ENCODE results near the gene CBFA2T2. TPM values are rescaled to one million over a fixed set of nuclear protein-coding genes. Genes with fewer than 3 reads are reported as not detected.

Gene CBFA2T2
- total RNA-seq, 2 donors from 2014 or later: 9.8 to 10.4 TPM

DNA sequence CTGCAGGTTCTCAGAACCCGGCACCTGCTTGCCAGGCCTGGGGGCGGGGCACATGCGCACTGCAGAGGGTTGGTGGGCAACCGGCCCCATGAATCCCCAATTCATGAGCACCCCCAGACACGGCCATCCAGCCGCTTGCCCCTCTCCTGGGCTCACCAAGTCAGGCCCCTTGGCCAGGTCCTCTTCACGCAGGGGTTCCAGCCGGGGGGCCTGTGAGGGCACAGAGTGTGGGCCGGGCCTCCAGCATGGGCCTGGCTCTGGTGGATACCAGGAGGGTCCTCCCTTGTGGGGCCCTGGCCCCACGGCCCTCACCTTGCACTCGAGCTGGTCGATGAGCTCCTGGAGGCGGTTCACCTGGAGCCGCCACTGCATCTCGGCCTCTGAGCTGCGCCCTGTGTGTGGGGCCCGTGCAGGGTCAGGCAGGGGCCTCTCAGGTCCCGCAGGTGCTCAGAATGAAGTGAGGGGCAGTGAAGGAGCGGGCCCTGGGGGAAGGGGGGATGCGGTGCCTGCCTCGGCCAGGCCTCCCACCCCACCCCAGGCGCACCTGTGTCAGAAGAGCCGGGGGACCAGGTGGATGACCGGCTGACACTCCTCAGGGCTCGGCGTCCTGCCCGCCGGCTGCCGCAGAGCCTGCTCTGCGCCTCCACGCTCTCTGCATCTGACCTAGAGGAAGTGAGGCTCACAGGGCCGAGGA lies 169.6 kb downstream of the CBFA2T2 start:
- DNase-seq (ENCODE audit: low spot score): no peak
- Histone ChIP-seq H3K9me3 (no peaks in the 10 kb centered on the region), H3K36me3 (peaks cover 14% of the 10 kb centered on the region), H3K27me3 (no peaks in the 10 kb centered on the region), H3K27ac (no peak overlapping the region), H3K4me1 (peaks cover 0 to 16% of the 10 kb centered on the region in 2 donors), H3K4me3 (no peak overlapping the region)
- TF ChIP-seq, protein P1, sequence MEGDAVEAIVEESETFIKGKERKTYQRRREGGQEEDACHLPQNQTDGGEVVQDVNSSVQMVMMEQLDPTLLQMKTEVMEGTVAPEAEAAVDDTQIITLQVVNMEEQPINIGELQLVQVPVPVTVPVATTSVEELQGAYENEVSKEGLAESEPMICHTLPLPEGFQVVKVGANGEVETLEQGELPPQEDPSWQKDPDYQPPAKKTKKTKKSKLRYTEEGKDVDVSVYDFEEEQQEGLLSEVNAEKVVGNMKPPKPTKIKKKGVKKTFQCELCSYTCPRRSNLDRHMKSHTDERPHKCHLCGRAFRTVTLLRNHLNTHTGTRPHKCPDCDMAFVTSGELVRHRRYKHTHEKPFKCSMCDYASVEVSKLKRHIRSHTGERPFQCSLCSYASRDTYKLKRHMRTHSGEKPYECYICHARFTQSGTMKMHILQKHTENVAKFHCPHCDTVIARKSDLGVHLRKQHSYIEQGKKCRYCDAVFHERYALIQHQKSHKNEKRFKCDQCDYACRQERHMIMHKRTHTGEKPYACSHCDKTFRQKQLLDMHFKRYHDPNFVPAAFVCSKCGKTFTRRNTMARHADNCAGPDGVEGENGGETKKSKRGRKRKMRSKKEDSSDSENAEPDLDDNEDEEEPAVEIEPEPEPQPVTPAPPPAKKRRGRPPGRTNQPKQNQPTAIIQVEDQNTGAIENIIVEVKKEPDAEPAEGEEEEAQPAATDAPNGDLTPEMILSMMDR (IDR thresholded peaks at IDR 0.05): no peak

DNA sequence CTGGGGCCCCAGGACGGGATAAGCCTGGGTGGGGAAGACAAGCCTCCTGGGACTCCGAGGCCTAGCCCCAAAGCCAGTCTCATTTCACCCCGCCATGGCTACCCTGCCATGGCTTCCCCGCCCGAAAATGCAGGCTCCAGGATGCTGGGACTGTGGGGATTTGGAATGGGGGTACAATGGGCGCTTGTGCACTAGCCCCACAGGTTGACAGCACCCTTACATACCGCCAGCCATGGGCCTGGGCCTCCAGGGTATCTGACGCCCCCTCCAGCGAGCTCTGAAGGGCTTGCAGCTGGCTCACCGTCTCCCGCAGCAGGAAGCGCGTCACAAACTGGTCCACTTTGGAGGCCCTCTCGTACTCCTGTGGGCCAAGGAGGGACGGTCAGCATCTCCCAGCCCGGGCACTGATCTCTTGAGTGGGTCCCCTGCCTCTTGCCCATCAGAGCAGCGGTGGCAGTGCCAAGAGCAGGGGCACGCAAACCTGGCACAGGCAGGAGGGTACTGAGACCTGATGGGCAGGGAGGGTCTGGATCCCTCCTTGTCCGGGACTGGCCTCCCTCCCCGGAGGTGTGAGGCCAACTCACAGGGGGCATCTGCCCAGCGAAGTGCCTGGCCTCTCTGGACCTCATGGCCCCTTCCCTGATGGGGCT lies 170.3 kb downstream of the CBFA2T2 start:
- H3K36me3 ChIP-seq: peaks cover 14% of the 10 kb centered on the region
- H3K4me1 ChIP-seq: peaks cover 0 to 18% of the 10 kb centered on the region in 2 donors
- H3K4me3 ChIP-seq: no peak overlapping the region
- H3K27me3 ChIP-seq: no peaks in the 10 kb centered on the region
- no peaks in the 10 kb centered on the region for H3K9me3 ChIP-seq
- no peak for DNase-seq (ENCODE audit: low spot score)
- TF ChIP-seq, protein P1 (IDR thresholded peaks at IDR 0.05): no peak
- no peak overlapping the region for H3K27ac ChIP-seq

DNA sequence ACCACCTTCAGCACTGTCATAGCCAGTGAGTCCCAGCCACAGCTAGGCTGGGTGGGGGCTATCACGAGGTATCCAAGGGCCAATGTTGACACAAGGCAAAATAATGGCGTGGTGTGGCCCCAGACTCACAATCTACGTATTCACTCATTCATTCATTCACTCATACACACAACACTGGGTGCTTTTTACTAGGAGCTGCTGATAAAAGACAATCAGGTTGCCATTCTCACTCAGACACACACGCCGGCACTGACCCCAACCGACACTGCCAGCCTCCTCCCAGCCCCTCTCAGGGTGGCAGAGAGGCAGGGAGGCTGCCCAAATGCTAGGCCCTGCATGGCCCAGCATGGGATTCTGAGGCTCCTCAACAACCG lies 170.8 kb downstream of the CBFA2T2 start:
- Histone ChIP-seq H3K4me1 (peaks cover 0 to 19% of the 10 kb centered on the region in 2 donors), H3K9me3 (no peaks in the 10 kb centered on the region), H3K36me3 (peaks cover 14% of the 10 kb centered on the region), H3K27ac (no peak overlapping the region), H3K4me3 (no peak overlapping the region), H3K27me3 (no peaks in the 10 kb centered on the region)
- DNase-seq (ENCODE audit: low spot score): no peak
- TF ChIP-seq, protein P1 (IDR thresholded peaks at IDR 0.05): no peak

DNA sequence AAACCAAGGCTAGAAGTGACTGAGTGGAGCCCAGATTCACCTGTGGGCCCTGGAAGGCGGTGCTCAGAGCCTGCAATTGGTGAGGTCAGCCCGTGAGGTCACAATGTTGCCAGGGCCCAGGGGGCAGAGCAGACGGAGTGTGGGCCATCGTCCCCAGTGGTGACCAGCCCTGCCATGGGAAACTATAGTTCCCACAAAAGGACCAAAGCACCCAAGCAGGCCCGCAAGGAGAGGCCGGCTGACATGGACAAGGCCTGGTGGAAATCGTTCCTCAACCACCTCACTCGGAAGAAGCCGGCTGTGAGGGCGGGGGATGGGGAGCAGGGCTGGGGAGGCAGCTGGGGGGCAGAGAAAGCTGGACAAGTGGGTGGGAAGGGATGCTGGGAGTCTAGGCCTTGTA lies 172.3 kb downstream of the CBFA2T2 start, which contains the start of gene C20orf144:
Gene C20orf144, plus strand, starts transcription at position 156 of the 400 bp plus-strand sequence. Its CDS starts 19 bp downstream, at position 175.
- Histone ChIP-seq H3K36me3 (peaks cover 14% of the 10 kb centered on the region), H3K27me3 (no peaks in the 10 kb centered on the region), H3K4me3 (peak within 1 kb of the TSS; percentile 55 to 73), H3K4me1 (peaks cover 0 to 32% of the 10 kb centered on the region in 2 donors), H3K27ac (peak within 1 kb of the TSS; percentile 87 to 90), H3K9me3 (no peaks in the 10 kb centered on the region)
- DNase-seq (ENCODE audit: low spot score): no peak
- TF ChIP-seq, protein P1 (IDR thresholded peaks at IDR 0.05): no peak

DNA sequence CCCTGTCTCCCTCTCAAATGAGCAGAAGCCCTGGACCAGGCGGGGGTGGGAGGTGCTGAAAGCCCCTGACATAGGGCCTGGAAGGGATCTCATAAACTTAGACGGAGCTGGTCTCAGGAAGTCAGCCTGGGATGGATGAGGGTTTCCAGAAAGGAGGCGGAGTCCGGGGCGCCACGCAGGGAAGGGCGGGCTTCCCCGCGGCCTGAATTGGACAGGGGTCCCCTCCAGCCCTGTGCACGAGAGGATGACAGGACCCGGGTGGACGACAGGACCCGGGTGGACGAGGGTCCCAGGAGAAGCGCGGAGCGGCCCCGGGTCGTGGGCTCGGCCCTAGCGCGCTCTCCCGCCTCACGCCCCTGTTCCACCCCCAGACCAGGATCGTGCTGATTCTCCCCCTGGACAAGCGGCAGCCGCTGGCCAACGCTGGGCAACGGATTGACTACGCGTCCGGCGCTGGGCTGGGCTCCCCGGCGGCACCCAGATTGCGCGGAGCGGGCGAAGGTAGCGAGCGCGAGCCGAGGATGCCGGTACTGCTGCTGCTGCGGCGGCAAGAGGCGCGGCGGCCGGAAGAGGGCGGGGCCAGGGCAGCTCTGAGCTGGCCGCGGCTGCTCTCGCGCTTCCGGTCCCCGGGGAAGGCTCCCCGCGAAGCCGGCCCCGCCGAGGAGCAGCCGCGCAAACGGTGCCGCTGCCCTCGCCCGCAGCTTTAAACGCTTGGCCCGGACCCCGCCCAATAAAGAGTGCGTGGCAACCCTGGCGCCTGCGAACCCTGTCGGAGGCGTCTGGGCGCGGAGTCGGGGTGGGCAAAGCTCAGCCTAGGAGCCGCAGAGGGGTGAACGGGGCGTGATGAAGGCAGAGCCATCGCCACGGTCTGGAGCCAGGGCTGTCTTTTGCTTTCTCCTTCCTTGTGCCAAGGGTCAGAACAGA lies 173.5 kb downstream of the CBFA2T2 start:
- TF ChIP-seq, protein P1 (IDR thresholded peaks at IDR 0.05): no peak
- H3K4me1 ChIP-seq: peaks cover 0 to 45% of the 10 kb centered on the region in 2 donors
- no peaks in the 10 kb centered on the region for H3K9me3 ChIP-seq
- H3K27ac ChIP-seq: peak overlapping the region; percentile 87 to 90
- peak overlapping the region; percentile 55 to 73 for H3K4me3 ChIP-seq
- DNase-seq (ENCODE audit: low spot score): no peak
- peaks cover 14% of the 10 kb centered on the region for H3K36me3 ChIP-seq
- H3K27me3 ChIP-seq: no peaks in the 10 kb centered on the region

All from right atrium auricular region (tissue), 2 donors.